AG04450 (cell line): ENCODE data around the gene ACBD6. TPM values are rescaled to one million over a fixed set of nuclear protein-coding genes. Genes with fewer than 3 reads are reported as not detected.
A peak's percentile ranks its signal among the peaks of the same experiment; 100 is the strongest.

Source experiments
- CTCF ChIA-PET: fragments of 300-600, 350-600 bp; formaldehyde crosslinking; extraction: SDS; loops from one replicate; lab custom pipeline; 2022; ENCODE audit warnings: antibody characterized with exemption, inconsistent platforms; lab: Charles Lee
- POLR2A ChIA-PET: fragments of 350-600 bp; formaldehyde crosslinking; extraction: SDS; loops from one replicate; lab custom pipeline; 2021; ENCODE audit warnings: antibody characterized with exemption, inconsistent platforms; lab: Yijun Ruan, JAX
- DNase-seq: peaks from one replicate; pipeline ENCODE4 v3.0.0-alpha.2; 2011; ENCODE audit warnings: low read depth, low spot score
- H3K27ac ChIP-seq: one replicate; pipeline ENCODE4 v1.5.1; 2012; ENCODE audit warnings: low read depth, low read length, control low read depth
- H3K27me3 ChIP-seq: one replicate; pipeline ENCODE4 v1.6.0; 2012; ENCODE audit warnings: low read length; ENCODE audit not compliant: control insufficient read depth, insufficient read depth
- H3K4me3 ChIP-seq: 2 replicates; pipeline ENCODE4 v1.5.1; 2011; ENCODE audit warnings: mild to moderate bottlenecking, low read depth, low read length, control low read depth
- H3K9me3 ChIP-seq: 2 replicates; pipeline ENCODE4 v1.5.1; 2012; ENCODE audit warnings: low read length; ENCODE audit not compliant: control insufficient read depth, insufficient read depth
- CTCF ChIP-seq: IDR thresholded peaks from 2 replicates; pipeline ENCODE4 v1.5.1; 2011; ENCODE audit warnings: low read depth, low read length, control low read depth, inconsistent platforms
- polyA plus RNA-seq: library from polyadenylated mRNA; depleted of rRNA; stranded (reverse); fragments of >200 nt; gene quantifications from 2 replicates; pipeline ENCODE4 v1.2.3, GENCODE V29; 2011

ACBD6 gene
- polyA plus RNA-seq, 1 experiment, result 87.6 TPM

- no peaks in the 10 kb centered on the region for H3K9me3 ChIP-seq
- H3K27me3 ChIP-seq, result no peaks in the 10 kb centered on the region
- H3K4me3 ChIP-seq, result no peak overlapping the region
- CTCF ChIA-PET, result no interaction called here
- POLR2A ChIA-PET, result no interaction called here
- DNase-seq, result no peak
- H3K27ac ChIP-seq, result no peak overlapping the region
- no peak for TF ChIP-seq CTCF
Observed at GRCh38 chr1:180545991-180546390, 43.6 kb upstream of the ACBD6 start.

- no peaks in the 10 kb centered on the region for H3K27me3 ChIP-seq
- ChIA-PET POLR2A (no interaction called here), CTCF (no interaction called here)
- no peak for DNase-seq
- H3K4me3 ChIP-seq, result no peak overlapping the region
- TF ChIP-seq CTCF, result no peak
- no peak overlapping the region for H3K27ac ChIP-seq
- H3K9me3 ChIP-seq, result no peaks in the 10 kb centered on the region
Observed at GRCh38 chr1:180544050-180544449, 41.7 kb upstream of the ACBD6 start.

GRCh38 chr1:180542838-180543145 is 40.4 kb upstream of the ACBD6 start:
- ChIA-PET POLR2A (no interaction called here), CTCF (interaction anchor here (1.0 kb wide), 1 partner anchor 9 kb away, joined by 3 read pairs; no protein-coding TSS in a partner anchor)
- TF ChIP-seq CTCF, result no peak
- H3K4me3 ChIP-seq, result no peak overlapping the region
- no peak for DNase-seq
- no peaks in the 10 kb centered on the region for H3K9me3 ChIP-seq
- H3K27me3 ChIP-seq, result no peaks in the 10 kb centered on the region
- no peak overlapping the region for H3K27ac ChIP-seq

GRCh38 chr1:180542113-180542837 is 39.9 kb upstream of the ACBD6 start:
- 0 out of 2 replicates have a peak, but pooled peaks have one; percentile 6 for TF ChIP-seq CTCF
- CTCF ChIA-PET, result interaction anchor here (1.0 to 1.1 kb wide), 2 partner anchors 9 to 340 kb away, joined by 4 to 5 read pairs; no protein-coding TSS in a partner anchor
- H3K9me3 ChIP-seq, result no peaks in the 10 kb centered on the region
- no peak overlapping the region for H3K27ac ChIP-seq
- no peak for DNase-seq
- H3K4me3 ChIP-seq, result no peak overlapping the region
- POLR2A ChIA-PET, result no interaction called here
- H3K27me3 ChIP-seq, result no peaks in the 10 kb centered on the region
